Measurements from ENCODE around the gene DYNC1I2. TPM values are rescaled to one million over a fixed set of nuclear protein-coding genes. Genes with fewer than 3 reads are reported as not detected.

Gene DYNC1I2
- total RNA-seq, 1 experiment from 2014 or later = 39.4 TPM

DNA sequence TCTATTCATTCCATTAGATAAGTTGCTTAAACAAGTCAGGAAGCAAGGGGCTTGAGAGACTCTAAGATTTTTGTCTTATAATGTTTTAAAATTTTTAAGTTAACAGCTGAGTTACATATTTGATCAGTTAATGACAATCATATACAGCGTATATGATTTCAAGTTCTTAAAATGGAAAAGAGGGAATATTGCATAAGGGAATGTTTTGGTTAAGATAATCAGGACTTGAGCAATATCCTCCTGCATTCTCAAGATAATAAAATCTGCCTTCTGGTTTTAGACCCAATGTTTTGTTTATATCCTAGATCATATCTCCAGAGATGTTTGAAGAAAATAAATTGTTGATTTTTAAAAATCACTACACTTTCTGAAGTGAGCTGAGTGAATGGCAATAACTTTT lies 13.4 kb upstream of the DYNC1I2 start:
- no peaks in the 10 kb centered on the region for H3K9me2 ChIP-seq (ENCODE audit: insufficient read depth)
- ChIA-PET POLR2A (no interaction called here), CTCF (no interaction called here), RAD21 (ENCODE audit: low non-redundant PET in 1 of 2, low total read pairs in 2 of 2, uncharacterized antibody in 2 of 2, unreplicated experiment in 2 of 2) (no interaction called here)
- intact Hi-C loops (cut with micrococcal nuclease) = no loop called here
- TF ChIP-seq JUND (IDR thresholded peaks at IDR 0.05) (no peak), ZFX (IDR thresholded peaks at IDR 0.05) (no peak), ZNF274 (IDR thresholded peaks at IDR 0.05; ENCODE audit: low read depth, low read length) (no peak), EZH2phosphoT487 (IDR thresholded peaks at IDR 0.05; ENCODE audit: borderline replicate concordance) (no peak), EZH2 (IDR thresholded peaks at IDR 0.05) (no peak)
- TF ChIP-seq, protein P1, sequence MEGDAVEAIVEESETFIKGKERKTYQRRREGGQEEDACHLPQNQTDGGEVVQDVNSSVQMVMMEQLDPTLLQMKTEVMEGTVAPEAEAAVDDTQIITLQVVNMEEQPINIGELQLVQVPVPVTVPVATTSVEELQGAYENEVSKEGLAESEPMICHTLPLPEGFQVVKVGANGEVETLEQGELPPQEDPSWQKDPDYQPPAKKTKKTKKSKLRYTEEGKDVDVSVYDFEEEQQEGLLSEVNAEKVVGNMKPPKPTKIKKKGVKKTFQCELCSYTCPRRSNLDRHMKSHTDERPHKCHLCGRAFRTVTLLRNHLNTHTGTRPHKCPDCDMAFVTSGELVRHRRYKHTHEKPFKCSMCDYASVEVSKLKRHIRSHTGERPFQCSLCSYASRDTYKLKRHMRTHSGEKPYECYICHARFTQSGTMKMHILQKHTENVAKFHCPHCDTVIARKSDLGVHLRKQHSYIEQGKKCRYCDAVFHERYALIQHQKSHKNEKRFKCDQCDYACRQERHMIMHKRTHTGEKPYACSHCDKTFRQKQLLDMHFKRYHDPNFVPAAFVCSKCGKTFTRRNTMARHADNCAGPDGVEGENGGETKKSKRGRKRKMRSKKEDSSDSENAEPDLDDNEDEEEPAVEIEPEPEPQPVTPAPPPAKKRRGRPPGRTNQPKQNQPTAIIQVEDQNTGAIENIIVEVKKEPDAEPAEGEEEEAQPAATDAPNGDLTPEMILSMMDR (IDR thresholded peaks at IDR 0.05 in 2 of 3, conservative IDR thresholded peaks at IDR 0.05 in 1 of 3; ENCODE audit: borderline replicate concordance in 1 of 3, insufficient read depth in 1 of 3, low read depth in 2 of 3, low read length in 2 of 3) = no peak
- TF ChIP-seq, protein P2, sequence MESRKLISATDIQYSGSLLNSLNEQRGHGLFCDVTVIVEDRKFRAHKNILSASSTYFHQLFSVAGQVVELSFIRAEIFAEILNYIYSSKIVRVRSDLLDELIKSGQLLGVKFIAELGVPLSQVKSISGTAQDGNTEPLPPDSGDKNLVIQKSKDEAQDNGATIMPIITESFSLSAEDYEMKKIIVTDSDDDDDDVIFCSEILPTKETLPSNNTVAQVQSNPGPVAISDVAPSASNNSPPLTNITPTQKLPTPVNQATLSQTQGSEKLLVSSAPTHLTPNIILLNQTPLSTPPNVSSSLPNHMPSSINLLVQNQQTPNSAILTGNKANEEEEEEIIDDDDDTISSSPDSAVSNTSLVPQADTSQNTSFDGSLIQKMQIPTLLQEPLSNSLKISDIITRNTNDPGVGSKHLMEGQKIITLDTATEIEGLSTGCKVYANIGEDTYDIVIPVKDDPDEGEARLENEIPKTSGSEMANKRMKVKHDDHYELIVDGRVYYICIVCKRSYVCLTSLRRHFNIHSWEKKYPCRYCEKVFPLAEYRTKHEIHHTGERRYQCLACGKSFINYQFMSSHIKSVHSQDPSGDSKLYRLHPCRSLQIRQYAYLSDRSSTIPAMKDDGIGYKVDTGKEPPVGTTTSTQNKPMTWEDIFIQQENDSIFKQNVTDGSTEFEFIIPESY (IDR thresholded peaks at IDR 0.05; ENCODE audit: extremely low read depth, insufficient replicate concordance, low read length) = no peak
- no TSS peak for BruUV-seq (replicated peaks)
- no peaks in the 10 kb centered on the region for H3K36me3 ChIP-seq (ENCODE audit: control insufficient read depth in 1 of 2, insufficient read depth in 2 of 2, low read length in 2 of 2)
- ATAC-seq = no peak
- no peak overlapping the region for H3K27ac ChIP-seq (ENCODE audit: low read depth, low read length)
- DNase-seq (ENCODE audit: low read depth, low spot score) = no peak
- H3K4me2 ChIP-seq (ENCODE audit: low read length) = no peak overlapping the region
- no peaks in the 10 kb centered on the region for H3K79me2 ChIP-seq (ENCODE audit: insufficient read depth, low read length)
- H3K9me3 ChIP-seq (ENCODE audit: control insufficient read depth in 1 of 2, insufficient read depth in 1 of 2, low read depth in 1 of 2, low read length in 2 of 2) = no peaks in the 10 kb centered on the region
- no peak overlapping the region for H2AFZ ChIP-seq (ENCODE audit: low read depth, low read length, poor library complexity, severe bottlenecking)
- H3K9ac ChIP-seq (ENCODE audit: low read length) = no peak overlapping the region
- no peaks in the 10 kb centered on the region for H4K20me1 ChIP-seq (ENCODE audit: insufficient read depth)
- H3K4me1 ChIP-seq (ENCODE audit: control insufficient read depth in 1 of 2, insufficient read depth in 2 of 2, low read length in 2 of 2) = no peaks in the 10 kb centered on the region
- no peaks in the 10 kb centered on the region for H3K27me3 ChIP-seq (ENCODE audit: insufficient read depth, low read length)
- no peak overlapping the region for H3K4me3 ChIP-seq (replicated peaks in 1 of 2; ENCODE audit: low read depth in 1 of 2, low read length in 2 of 2)
